Uterus (tissue), 2 donors: ENCODE data around the gene ESR2.

Source experiments
- POLR2A ChIP-seq, 2 donors: fragments of 450-650 bp; IDR thresholded peaks; one replicate each; pipeline ENCODE4 v1.6.1; 2016; ENCODE audit warnings: antibody characterized with exemption in 2 of 2, mild to moderate bottlenecking in 1 of 2, moderate library complexity in 1 of 2
- TF ChIP-seq, protein P1 (sequence below), 4 experiments: fragments of 200-600 bp in 2 of 4; fragments of 450-650 bp in 2 of 4; sonication (generic) in 2 of 4; IDR thresholded peaks; one replicate each; pipeline ENCODE4 v1.5.1; 2016 to 2019; ENCODE audit warnings: antibody characterized with exemption in 4 of 4, mild to moderate bottlenecking in 2 of 4, moderate library complexity in 1 of 4

DNA sequence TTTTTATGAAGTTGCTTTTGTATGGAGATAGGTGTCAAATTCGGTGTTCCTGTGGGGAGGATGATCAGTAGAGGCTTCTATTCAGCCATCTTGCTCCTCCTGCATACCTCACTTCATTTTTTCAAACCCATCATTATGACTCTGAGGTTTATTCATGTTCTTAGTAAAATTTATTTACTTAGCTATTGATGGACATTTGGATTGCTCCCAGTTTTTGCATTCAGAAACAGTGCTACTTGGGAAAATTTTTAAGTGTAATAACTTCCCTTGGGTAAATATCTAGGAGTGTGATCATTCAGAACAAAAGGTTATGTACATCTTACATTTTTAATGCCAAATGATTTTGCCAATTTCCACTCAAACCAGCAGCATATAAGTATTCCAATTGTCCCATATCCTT, 233.1 kb downstream of the ESR2 start:
- TF ChIP-seq, protein P1, sequence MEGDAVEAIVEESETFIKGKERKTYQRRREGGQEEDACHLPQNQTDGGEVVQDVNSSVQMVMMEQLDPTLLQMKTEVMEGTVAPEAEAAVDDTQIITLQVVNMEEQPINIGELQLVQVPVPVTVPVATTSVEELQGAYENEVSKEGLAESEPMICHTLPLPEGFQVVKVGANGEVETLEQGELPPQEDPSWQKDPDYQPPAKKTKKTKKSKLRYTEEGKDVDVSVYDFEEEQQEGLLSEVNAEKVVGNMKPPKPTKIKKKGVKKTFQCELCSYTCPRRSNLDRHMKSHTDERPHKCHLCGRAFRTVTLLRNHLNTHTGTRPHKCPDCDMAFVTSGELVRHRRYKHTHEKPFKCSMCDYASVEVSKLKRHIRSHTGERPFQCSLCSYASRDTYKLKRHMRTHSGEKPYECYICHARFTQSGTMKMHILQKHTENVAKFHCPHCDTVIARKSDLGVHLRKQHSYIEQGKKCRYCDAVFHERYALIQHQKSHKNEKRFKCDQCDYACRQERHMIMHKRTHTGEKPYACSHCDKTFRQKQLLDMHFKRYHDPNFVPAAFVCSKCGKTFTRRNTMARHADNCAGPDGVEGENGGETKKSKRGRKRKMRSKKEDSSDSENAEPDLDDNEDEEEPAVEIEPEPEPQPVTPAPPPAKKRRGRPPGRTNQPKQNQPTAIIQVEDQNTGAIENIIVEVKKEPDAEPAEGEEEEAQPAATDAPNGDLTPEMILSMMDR (IDR thresholded peaks at IDR 0.05), result no peak
- no peak for TF ChIP-seq POLR2A (IDR thresholded peaks at IDR 0.05)
